Panc1 (cell line): ENCODE results near the gene RIOX2. TPM values are rescaled to one million over a fixed set of nuclear protein-coding genes. Genes with fewer than 3 reads are reported as not detected.

Experiments used
- ATAC-seq: fragments of 200-7000 bp; cut with Tn5 transposase; 2 replicates; pipeline ENCODE4 v1.9.1; 2020; ENCODE audit warnings: mild to moderate bottlenecking, moderate library complexity
- BruUV-seq: library from RNA; stranded (reverse); fragments of 400-500 nt; replicated peaks from 2 replicates; lab custom pipeline; 2021; lab: Mats Ljungman, UMichigan
- CTCF ChIA-PET: fragments of 300-600 bp; sonication (Branson Sonifier 250); formaldehyde crosslinking; loops from one replicate; lab custom pipeline; 2022; ENCODE audit warnings: antibody characterized with exemption; lab: Charles Lee
- POLR2A ChIA-PET: fragments of 300-600 bp; sonication (Branson Sonifier 250); formaldehyde crosslinking; loops from one replicate; lab custom pipeline; 2022; ENCODE audit warnings: antibody characterized with exemption; lab: Charles Lee
- DNase-seq: peaks from one replicate; pipeline ENCODE4 v3.0.0-alpha.2; 2010; ENCODE audit warnings: low read depth, low spot score
- H3K27ac ChIP-seq: 2 replicates; pipeline ENCODE4 v1.5.1; 2011; ENCODE audit warnings: mild to moderate bottlenecking, low read length, inconsistent platforms
- H3K27me3 ChIP-seq: fragments of 200-500 bp; sonication (Bioruptor generic); 2 replicates; pipeline ENCODE4 v1.6.0; 2014; ENCODE audit warnings: low read length, inconsistent platforms; ENCODE audit not compliant: control insufficient read depth, insufficient read depth
- H3K36me3 ChIP-seq: fragments of 200-500 bp; sonication (Bioruptor generic); 2 replicates; pipeline ENCODE4 v1.5.1; 2014; ENCODE audit warnings: inconsistent platforms, mild to moderate bottlenecking, low read length, moderate library complexity; ENCODE audit not compliant: control insufficient read depth, insufficient read depth
- H3K4me1 ChIP-seq: 2 replicates; pipeline ENCODE4 v1.5.1; 2011; ENCODE audit warnings: inconsistent platforms, mild to moderate bottlenecking, low read length, moderate library complexity; ENCODE audit not compliant: control insufficient read depth, insufficient read depth
- H3K4me3 ChIP-seq, 2 experiments: 2 replicates each; pipeline ENCODE4 v1.5.1; 2011 to 2012; ENCODE audit warnings: low read depth in 2 of 2, low read length in 2 of 2, mild to moderate bottlenecking in 2 of 2, inconsistent platforms in 1 of 2, moderate library complexity in 1 of 2
- H3K9me3 ChIP-seq: fragments of 200-500 bp; sonication (Bioruptor generic); 2 replicates; pipeline ENCODE4 v1.5.1; 2014; ENCODE audit warnings: low read depth, mild to moderate bottlenecking, inconsistent platforms, low read length, moderate library complexity; ENCODE audit not compliant: control insufficient read depth, insufficient read depth
- POLR2AphosphoS5 ChIP-seq: IDR thresholded peaks from 2 replicates; pipeline ENCODE4 v1.6.1; 2012; ENCODE audit warnings: mild to moderate bottlenecking, low read depth, low read length, moderate library complexity
- SIN3A ChIP-seq: IDR thresholded peaks from 2 replicates; pipeline ENCODE4 v1.6.1; 2012; ENCODE audit warnings: low read depth, mild to moderate bottlenecking, low read length, moderate library complexity, borderline replicate concordance; ENCODE audit not compliant: insufficient read depth
- TCF7L2 ChIP-seq: IDR thresholded peaks from 2 replicates; pipeline ENCODE4 v1.6.1; 2011; ENCODE audit warnings: mild to moderate bottlenecking, low read depth, low read length, inconsistent platforms
- in situ Hi-C: cut with HindIII; loops from 2 replicates; pipeline ENCODE4 v1.10.0; 2016; ENCODE audit warnings: low sequenced_read_pairs, low pct_unique_long_range_greater_than_20kb
- intact Hi-C: fragments of 100-400 bp; cut with micrococcal nuclease; formaldehyde crosslinking; loops from one replicate; pipeline ENCODE4 v1.10.0; 2022; ENCODE audit not compliant: unreplicated experiment
- total RNA-seq: library from RNA; stranded (reverse); gene quantifications from one replicate; pipeline ENCODE4 v1.2.1, GENCODE V29; 2021; ENCODE audit not compliant: unreplicated experiment
- TF ChIP-seq, protein P1 (sequence below), 2 experiments: IDR thresholded peaks; 2 replicates each; pipeline ENCODE4 v1.6.1; 2011 to 2012; ENCODE audit warnings: low read depth in 2 of 2, control low read depth in 1 of 2, low read length in 1 of 2, mild to moderate bottlenecking in 1 of 2, moderate library complexity in 1 of 2; ENCODE audit not compliant: insufficient read depth in 1 of 2
- TF ChIP-seq, protein P2 (sequence below): fragments of 450-650 bp; IDR thresholded peaks from 2 replicates; pipeline ENCODE4 v1.5.1; 2017; ENCODE audit warnings: mild to moderate bottlenecking

Gene RIOX2
- total RNA-seq, 1 experiment from 2014 or later: 44.1 TPM

DNA sequence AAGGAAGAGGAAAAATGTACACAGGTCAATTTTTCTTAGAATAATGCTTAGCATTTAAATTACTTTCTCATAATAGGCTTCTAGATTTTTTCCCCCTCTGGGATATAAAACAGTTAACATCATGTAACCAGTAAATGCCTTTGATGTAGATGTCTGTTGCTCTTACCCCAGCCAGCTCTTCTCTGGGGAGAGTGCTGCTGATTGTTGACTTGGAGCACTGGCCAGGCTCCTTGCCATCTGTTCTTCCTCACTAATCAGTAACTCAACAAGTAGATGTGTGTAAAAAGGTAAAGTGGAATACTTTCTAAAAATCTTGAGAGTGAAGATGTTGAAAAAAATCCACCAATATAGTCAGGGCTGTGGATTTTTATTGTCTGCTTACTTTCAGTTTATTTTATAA is 42.2 kb downstream of the RIOX2 start:
- Histone ChIP-seq H3K36me3 (no peaks in the 10 kb centered on the region), H3K9me3 (no peaks in the 10 kb centered on the region), H3K4me3 (no peak overlapping the region), H3K27me3 (no peaks in the 10 kb centered on the region), H3K27ac (no peak overlapping the region), H3K4me1 (no peaks in the 10 kb centered on the region)
- ChIA-PET POLR2A (interaction anchor here (0.6 kb wide), 1 partner anchor 107 kb away, joined by 3 read pairs; no protein-coding TSS in a partner anchor), CTCF (no interaction called here)
- DNase-seq (no peak), ATAC-seq (no peak)
- no TSS peak for BruUV-seq
- TF ChIP-seq, protein P1, sequence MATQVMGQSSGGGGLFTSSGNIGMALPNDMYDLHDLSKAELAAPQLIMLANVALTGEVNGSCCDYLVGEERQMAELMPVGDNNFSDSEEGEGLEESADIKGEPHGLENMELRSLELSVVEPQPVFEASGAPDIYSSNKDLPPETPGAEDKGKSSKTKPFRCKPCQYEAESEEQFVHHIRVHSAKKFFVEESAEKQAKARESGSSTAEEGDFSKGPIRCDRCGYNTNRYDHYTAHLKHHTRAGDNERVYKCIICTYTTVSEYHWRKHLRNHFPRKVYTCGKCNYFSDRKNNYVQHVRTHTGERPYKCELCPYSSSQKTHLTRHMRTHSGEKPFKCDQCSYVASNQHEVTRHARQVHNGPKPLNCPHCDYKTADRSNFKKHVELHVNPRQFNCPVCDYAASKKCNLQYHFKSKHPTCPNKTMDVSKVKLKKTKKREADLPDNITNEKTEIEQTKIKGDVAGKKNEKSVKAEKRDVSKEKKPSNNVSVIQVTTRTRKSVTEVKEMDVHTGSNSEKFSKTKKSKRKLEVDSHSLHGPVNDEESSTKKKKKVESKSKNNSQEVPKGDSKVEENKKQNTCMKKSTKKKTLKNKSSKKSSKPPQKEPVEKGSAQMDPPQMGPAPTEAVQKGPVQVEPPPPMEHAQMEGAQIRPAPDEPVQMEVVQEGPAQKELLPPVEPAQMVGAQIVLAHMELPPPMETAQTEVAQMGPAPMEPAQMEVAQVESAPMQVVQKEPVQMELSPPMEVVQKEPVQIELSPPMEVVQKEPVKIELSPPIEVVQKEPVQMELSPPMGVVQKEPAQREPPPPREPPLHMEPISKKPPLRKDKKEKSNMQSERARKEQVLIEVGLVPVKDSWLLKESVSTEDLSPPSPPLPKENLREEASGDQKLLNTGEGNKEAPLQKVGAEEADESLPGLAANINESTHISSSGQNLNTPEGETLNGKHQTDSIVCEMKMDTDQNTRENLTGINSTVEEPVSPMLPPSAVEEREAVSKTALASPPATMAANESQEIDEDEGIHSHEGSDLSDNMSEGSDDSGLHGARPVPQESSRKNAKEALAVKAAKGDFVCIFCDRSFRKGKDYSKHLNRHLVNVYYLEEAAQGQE (IDR thresholded peaks at IDR 0.05; ENCODE audit: insufficient read depth in 1 of 2, low read depth in 2 of 2, low read length in 1 of 2): no peak
- TF ChIP-seq SIN3A: no peak
- no peak for TF ChIP-seq TCF7L2
- TF ChIP-seq, protein P2, sequence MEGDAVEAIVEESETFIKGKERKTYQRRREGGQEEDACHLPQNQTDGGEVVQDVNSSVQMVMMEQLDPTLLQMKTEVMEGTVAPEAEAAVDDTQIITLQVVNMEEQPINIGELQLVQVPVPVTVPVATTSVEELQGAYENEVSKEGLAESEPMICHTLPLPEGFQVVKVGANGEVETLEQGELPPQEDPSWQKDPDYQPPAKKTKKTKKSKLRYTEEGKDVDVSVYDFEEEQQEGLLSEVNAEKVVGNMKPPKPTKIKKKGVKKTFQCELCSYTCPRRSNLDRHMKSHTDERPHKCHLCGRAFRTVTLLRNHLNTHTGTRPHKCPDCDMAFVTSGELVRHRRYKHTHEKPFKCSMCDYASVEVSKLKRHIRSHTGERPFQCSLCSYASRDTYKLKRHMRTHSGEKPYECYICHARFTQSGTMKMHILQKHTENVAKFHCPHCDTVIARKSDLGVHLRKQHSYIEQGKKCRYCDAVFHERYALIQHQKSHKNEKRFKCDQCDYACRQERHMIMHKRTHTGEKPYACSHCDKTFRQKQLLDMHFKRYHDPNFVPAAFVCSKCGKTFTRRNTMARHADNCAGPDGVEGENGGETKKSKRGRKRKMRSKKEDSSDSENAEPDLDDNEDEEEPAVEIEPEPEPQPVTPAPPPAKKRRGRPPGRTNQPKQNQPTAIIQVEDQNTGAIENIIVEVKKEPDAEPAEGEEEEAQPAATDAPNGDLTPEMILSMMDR: no peak
- TF ChIP-seq POLR2AphosphoS5: no peak
- intact Hi-C loops: no loop called here
- in situ Hi-C loops: no loop called here

DNA sequence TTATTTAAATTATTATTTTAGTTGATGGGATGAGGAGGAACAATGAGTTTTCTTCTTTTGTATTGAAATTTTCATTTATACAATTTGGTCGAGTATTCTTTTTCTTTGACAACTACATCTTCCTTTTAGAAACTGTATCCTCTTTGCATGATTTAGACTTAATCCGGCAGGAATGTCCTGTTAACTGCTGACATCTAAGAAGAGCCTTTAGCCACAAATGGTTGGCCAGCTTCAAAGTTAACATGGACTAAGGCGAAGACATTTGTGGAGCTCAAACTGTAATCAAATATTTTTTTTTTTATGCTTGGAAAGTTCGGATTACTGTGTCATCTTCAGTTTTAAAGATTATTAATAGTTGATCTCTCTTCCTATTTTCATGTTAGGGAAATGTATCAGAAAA is 43.2 kb downstream of the RIOX2 start:
- no peak for ATAC-seq
- Histone ChIP-seq H3K9me3 (no peaks in the 10 kb centered on the region), H3K27me3 (no peaks in the 10 kb centered on the region), H3K4me1 (no peaks in the 10 kb centered on the region), H3K36me3 (no peaks in the 10 kb centered on the region), H3K4me3 (no peak overlapping the region), H3K27ac (peak overlapping the region; percentile 13; the same call in 1 of the 2 replicates)
- no TSS peak for BruUV-seq
- intact Hi-C loops (no loop called here), in situ Hi-C loops (no loop called here)
- DNase-seq: no peak
- CTCF ChIA-PET: no interaction called here
- TF ChIP-seq TCF7L2 (no peak), SIN3A (no peak), POLR2AphosphoS5 (no peak)
- TF ChIP-seq, protein P2: no peak
- TF ChIP-seq, protein P1 (IDR thresholded peaks at IDR 0.05; ENCODE audit: insufficient read depth in 1 of 2, low read depth in 2 of 2, low read length in 1 of 2): no peak
- POLR2A ChIA-PET: no interaction called here
